ENCODE measurements around the gene HSF4.

HSF4 gene

DNA sequence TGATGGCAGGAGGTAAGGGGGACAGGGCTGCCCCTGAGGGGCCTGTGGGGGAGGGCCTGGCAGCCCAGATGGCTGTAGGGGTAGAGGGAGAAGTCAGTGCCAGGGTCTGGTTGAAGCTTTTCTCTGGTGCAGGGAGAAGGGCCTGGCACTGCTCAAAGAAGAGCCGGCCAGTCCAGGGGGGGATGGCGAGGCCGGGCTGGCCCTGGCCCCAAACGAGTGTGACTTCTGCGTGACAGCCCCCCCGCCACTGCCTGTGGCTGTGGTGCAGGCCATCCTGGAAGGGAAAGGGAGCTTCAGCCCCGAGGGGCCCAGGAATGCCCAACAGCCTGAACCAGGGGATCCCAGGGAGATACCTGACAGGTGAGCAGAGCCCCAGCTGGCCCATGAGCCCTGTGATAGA, 3.0 kb downstream of the HSF4 start:
- DNase-seq: no peak

DNA sequence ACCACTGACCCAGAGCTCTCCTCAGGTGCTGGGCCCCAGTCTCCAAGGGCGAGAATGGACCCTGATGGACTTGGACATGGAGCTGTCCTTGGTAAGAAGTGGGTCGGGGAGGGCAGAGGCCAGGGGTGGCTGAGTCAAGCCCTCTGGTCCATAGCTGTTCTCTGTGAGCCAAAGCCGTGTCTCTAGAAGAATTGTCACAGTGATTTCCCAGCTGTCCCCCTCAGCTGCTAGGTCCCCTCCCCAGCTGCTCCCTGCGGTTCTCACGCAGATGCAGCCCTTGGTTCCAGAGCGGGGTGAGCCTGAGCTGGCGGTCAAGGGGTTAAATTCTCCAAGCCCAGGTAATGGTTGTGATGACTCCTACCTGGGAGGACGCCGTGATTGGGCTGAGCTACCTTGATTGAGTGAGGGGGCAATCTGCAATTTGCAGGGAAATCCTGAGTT, 4.5 kb downstream of the HSF4 start:
- no peak for DNase-seq

DNA sequence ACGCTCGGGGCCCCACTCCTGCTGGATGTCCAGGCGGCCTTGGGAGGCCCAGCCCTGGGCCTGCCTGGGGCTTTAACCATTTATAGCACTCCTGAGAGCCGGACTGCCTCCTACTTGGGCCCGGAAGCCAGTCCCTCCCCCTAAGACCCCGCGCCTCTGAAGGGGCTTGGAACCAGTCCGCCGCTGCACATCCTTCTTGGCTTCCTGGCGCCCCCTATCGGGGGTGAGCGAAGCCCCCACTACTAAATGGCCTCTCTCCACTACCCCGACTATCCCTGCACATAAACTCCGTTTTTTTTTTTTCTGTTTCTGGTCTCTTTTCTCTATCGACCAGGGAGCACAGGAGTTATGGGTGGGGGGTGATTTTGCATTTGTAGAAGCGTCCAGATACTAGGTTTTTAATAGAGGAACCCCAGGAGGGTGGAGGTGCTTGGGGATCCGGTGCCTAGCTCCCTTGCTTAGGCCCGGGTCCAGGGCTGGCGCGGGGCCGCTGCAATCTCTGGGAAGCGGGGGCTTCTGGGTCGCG, 5.2 kb downstream of the HSF4 start:
- no peak for DNase-seq

DNA sequence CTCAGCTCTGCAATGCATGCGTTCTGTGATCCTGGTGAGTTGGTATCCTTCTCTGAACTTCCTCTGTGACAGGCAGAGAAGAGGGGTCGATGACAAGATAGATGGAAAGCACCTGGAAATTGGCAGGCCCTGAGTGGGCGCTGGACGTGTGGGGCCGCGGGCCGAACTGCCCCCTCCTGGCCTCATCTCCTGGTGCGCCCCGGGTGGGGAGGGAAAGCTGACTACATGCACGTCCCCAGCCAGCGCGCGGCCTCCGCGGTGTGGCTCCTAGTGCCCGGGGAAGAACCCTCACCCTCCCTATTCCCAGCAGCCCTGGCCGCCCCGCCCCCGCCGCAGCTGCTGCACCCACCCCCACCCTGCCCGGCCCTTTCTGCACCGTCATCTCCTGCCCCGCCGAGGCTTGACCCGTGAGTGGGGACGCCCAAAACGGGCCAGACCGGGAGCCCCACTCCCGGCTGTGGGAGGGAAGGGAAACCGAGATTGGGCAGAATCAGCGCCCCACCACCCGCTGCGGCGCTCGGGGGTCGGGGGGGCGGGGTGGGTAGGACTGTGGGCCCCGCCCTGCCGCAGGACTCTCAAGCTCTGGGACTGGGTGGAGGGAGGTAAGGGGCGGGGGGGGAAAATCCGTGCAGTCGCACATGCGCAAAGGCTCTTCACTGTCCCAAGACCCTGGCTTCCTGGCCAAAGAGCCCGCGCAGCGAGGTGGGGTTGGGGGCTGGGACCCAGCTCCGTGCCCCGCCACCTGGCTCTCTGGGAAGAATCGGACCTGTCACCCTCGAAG, 5.8 kb downstream of the HSF4 start, which contains the start of gene NOL3:
Gene NOL3 (plus strand): TSS at position 371 of the 781 bp plus-strand sequence.
- DNase-seq: no peak

DNA sequence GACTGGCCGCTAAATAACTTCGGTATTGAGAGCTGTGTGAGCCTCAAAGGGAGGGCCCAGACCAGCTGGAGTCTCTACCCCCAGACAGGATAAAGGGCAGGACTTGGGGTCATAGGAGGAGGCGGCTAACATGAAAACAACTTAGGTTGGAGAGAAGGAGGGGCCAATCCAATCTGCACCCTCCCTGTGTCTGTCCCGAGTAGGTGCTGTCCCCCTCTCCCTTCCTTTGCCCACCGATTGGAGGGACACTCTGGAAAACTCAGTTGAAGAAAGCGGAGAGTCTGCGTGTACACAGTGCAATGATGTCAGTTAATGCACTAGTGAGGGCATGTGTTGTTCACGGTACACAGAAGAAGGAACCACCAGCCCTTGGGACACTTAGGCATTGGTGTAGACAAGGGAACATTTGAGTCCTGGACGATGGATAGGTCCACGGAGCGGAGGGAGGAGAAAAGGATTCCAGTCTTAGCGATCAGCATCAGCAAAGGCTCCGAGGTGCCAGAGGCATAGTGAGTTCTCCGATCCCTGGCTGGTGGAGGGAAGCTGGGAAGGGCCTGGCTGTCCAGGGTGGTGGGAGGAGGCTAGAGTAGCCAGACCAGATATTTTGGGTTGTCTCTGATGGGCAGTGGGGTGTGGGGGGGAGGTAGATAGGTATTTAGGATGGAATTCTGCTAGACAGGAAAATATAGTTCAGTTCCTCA, 6.6 kb downstream of the HSF4 start:
- DNase-seq: no peak

DNA sequence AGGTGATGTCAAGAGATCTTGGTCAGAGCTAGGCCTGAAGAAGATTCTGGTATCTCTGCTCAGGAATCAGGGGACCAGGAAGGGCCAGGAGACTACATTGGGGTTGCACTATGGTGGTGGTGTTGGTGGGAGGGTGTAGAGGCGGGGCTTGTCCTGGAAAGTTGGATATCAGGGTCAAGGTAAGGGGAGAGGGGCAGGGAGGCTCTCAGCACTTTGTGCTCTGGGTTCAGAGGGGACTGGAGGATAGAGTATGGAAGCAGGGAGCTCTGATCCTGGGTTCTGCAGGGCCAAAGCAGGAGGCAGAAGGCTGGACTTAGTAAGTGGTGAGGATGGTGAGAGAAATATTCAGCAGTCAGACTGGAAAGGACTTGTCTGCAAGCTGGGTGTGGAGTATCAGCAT, 8.8 kb downstream of the HSF4 start:
- no peak for DNase-seq

DNA sequence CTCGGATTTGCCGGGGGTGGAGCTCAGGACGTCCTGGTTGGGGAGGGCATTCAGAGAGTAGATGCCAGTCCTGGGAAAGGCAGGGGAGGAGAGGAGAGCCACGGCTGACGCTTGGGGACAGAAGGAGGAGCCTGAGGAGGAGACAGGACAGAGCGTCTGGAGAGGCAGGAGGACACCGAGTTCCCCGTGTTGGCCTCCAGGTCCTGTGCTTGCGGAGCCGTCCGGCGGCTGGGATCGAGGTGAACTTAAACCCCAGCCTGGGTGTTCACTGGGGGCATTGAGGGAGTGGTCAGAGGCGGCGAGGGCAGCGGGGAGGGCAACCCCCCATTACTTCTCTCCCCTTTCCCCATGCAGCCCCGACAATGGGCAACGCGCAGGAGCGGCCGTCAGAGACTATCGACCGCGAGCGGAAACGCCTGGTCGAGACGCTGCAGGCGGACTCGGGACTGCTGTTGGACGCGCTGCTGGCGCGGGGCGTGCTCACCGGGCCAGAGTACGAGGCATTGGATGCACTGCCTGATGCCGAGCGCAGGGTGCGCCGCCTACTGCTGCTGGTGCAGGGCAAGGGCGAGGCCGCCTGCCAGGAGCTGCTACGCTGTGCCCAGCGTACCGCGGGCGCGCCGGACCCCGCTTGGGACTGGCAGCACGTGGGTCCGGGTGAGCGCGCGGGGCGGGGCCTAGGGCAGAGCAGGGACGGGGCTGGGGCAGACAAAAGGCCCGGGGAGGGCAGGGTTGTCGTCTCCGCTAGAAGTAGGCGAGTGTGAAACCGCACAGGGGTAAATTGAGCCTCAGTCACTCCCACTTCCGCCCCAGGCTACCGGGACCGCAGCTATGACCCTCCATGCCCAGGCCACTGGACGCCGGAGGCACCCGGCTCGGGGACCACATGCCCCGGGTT, 9.5 kb downstream of the HSF4 start:
- no peak for DNase-seq

DNA sequence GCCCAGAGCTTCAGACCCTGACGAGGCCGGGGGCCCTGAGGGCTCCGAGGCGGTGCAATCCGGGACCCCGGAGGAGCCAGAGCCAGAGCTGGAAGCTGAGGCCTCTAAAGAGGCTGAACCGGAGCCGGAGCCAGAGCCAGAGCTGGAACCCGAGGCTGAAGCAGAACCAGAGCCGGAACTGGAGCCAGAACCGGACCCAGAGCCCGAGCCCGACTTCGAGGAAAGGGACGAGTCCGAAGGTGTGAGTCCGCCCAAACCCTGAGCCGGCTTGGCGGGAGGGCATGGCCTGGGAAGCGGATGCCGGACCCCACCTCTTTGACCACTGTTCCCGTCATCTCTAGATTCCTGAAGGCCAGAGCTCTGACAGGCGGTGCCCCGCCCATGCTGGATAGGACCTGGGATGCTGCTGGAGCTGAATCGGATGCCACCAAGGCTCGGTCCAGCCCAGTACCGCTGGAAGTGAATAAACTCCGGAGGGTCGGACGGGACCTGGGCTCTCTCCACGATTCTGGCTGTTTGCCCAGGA, 10.2 kb downstream of the HSF4 start:
- no peak for DNase-seq

DNA sequence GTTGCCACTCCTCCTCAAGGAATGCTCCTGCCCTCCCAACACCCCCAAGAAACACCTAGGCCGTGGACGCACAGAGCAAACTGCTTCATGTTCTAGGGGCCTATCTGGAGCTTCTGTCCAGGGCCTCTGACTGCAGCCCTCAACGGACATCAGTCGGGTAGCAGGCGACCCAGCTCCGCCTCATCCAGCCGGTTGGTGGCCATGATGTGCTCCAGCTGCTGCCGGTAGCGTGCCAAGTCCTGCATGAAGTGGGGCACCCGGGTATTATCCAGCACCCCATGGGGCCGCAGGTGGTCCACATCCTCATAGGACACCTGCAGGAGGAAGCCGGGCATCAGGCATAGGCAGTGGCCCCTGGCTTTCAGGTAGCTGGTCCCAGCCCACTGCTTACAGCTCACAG, 12.1 kb downstream of the HSF4 start:
- no peak for DNase-seq

DNA sequence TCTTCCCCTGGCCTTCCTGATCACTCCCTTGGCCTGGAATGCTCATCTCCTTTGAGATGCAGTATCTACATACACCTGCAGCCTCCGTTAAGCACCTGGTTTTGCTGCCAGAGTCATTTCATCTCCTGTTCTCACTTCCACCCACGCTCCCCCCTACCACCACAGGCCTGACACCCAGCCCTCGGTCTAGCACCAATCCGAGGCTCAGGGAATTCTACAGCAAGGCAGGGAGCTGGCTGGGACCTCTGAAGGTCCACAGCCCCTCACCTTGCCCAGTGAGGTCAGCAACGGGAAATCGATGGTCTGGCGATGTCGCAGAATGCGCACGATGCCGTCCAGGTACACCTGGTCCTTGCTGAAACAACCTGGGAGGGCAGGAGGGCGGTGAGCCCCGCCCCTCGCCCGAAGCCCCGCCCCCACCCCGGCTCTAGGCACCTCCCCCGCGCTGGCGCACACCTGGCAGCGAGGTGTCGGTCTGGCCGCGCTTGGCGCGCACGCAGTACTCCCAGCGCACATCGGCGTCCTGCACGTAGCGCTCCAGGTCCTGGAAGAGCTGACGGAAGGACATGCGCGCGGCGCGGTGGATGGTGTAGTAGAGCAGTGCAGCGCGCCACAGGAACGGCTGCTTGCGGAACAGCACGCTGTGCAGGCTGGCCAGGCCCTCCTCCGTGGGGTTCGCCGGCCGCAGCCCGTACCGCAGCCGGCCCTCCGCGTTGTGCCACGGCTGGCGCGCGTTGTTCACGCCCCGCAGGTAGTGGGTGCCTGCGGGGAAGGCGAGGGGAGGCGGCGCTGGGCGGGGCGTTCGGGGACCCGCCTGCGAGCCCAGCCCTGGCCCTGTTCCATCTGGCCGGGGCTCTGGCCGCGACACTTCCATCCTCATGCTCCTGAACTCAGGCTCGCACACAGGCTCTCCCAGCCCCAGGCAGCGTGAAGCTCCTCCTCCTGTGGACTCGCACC, 13.5 kb downstream of the HSF4 start:
- DNase-seq: no peak

DNA sequence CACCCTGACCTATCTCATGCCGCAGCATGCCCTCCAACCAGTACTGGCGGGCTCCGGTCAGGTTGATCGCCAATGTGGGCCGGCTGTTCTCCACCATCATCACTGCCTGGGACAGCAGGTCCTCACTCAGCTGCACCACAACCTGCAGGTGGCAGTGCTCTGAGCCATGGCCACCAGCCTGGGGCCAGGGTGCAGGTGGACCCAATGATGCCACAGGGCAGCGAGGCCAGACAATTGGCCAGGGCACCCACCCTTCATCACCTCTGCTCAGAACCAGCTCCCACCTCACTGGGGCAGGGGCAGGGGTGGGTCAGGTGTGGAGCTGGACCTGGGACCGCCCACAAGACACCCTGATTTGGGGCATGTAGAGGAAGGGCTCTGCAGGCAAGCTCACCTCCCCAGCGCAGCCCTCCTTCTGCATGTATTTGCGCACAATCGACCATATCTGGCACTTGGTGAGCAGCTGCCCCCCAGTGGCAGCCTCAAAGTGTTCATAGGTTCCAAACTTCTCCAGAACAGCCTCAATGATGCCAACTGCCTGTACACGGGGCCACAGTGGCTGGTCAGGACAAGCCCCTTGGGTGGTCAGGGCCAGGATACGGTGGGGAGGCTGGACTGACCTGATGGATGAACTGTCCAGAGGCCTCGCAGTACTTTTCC, 15.0 kb downstream of the HSF4 start:
- no peak for DNase-seq

DNA sequence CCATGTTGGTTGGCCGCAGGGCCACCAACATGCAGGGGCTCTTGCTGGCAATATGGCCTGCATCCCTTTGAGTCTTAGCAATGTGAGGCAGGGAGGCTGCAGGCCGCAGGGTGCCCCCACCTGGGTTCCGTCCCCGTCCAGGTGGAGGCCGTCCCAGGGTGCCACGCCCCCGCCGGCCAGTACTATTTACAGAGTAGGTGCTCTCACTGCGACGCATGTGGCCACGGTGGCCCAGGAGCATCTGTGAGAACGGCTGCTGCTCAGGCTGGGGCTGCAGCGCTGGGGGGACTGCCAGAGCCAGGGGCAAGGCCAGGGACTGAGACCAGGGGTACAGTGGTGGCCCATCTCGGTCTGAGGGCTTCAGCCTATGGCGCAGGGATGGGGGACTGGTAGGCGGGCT, 15.6 kb downstream of the HSF4 start:
- DNase-seq: no peak

DNA sequence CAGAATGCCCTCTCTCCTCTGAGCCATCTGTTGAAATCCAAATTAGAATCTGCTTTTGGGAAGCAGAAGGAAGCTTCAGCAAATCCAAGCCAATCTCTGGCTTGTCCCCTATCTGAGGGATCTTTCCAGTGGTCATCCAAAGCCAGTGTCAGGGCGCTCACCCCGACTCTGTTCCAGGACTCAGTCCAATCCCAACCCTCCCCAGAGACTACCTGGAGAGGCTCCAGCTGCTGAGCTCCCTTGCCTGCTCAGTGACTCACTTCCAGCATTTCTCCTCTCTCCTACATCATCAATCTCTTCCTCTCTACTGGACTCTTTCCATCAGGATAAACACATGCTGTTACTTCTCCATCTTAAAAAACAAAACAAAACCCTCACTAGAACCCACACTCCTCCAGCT, 16.8 kb downstream of the HSF4 start:
- no peak for DNase-seq

DNA sequence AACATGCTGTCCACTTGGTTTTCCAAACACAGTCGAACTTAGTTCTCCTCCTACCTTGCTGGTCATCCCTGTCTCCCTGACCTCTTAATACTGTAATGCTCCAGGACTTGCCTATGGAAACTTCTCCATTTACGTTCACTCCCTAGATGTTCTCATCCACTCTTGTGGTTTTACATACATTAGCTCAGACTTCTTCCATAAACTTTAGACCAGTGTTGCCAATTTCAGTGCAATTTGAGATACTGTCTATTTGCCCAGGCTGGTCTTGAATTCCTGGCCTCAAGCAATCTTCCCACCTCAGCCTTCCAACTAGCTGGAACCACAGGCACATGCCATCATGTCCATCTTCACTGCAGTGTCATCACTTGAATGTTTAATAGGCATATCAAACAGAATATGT, 17.7 kb downstream of the HSF4 start:
- no peak for DNase-seq

DNA sequence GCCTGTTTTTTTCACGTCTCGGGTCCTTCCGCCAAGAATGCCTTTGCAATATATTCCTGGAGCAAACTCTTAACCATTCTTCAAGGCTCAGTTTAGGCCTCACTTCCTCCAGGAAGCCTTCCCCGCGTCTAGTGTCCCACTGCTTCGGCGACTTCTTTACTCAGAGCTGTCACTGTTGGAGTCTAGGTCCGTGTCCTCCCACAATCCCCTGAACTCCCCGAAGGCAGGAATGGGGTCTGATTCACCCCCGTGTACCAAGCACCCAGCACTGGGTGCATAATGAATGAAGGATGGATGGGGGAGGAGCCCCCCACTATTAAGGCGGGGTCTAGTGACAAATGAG, 18.7 kb downstream of the HSF4 start:
- no peak for DNase-seq

DNA sequence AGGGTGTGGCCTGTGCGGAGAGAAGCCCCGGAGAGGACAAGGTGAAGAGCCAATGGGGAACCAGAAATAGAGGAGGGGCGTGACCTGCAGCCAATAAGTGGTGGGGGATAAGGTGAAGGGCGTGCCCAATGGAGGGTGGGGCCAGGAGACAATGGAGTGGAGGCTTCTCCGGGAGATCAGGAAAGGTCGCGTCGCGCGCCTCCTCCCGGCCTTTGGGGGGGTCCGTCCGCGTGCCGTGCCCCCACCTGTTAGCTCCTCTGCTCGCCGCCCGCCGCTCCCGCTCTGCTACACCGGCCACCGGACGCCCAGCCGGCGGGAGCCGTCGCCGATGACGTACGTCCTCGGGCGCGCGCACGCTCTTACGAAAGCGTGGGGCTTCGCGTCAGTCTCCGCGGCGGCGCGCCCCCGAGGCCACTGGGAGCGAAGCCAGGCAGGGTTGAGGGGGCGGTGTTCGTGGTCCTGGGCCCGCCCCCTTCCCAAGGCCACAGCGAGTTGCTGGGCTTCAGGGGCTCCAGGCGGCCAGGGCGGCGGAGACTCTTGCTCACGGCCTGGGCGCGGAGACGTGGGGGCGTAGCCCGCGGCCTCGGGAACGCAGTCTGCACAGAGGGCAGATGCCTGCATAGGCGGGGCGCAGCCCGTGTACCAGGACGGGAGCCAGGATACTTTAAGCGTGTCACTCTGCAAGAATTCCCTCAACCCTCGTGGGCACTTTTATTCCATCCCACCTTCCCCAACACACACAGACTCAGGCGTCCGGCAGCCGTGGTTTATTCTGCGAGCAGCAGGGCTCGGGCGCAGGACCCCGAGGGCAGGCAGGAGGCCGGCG, 19.3 kb downstream of the HSF4 start, which contains the start of gene MATCAP1:
Gene MATCAP1 (minus strand): TSS at position 337 of the 826 bp plus-strand sequence. CDS start 3,353 bp downstream, outside the sequence.
- DNase-seq: peak; percentile 82

DNA sequence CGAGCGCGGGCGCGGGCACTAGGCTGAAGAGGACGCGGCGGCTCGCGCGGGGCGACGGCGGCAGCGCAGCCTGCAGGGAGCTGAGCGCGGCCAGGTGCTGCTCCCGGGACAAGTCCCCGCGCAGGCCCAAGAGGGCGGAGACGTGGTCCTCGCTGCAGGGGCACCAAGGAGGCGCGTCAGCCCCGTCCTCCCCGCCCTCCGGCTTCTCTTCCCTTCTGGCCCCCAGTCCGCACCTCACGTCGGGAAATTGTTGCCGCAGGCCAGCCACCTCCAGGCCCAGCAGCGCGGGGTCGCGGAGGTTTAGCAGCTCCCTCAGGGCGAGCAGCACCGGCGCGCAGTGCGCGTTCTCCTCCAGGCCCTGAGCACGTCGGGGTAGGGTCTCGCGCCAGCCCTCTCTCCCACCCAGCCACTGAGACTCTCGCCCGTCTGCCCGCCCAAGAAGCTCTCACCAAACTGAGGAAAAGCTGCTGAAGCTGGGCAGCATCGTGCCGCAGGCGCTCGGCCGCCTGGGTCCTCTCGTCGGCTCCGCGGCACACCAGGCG, 20.0 kb downstream of the HSF4 start:
- DNase-seq: no peak

DNA sequence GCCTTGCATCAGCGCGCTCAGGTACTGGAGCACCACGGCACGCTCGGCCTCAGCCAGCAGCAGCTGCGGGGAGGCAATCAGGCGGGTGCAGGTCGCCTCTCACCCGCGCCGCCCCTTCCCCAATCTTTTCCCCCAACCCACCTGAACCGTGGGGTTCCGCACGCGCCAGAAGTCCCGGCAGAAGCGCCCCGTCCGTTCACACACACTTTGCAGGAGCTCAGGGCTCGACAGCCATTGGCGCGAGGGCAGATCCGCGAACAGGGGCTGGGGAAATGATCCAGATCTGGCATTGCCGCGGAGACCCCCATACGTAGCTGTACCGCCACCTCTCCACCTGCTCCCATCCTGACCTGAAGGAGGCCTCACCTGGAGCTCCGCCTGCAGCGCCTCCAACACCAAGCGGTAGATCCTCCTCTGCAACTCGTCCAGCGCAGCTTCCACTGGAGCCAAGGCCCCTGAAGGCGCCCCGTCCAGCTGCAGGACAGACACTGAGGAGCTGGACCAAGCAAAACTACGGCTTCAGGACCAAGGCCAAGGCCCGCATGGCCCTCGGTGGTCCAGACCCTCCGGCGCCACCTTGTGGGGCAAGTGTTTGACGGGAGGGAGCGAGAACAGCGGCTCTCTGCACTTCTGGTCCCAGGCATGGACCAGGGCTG, 20.6 kb downstream of the HSF4 start:
- DNase-seq: peak; percentile 23

DNA sequence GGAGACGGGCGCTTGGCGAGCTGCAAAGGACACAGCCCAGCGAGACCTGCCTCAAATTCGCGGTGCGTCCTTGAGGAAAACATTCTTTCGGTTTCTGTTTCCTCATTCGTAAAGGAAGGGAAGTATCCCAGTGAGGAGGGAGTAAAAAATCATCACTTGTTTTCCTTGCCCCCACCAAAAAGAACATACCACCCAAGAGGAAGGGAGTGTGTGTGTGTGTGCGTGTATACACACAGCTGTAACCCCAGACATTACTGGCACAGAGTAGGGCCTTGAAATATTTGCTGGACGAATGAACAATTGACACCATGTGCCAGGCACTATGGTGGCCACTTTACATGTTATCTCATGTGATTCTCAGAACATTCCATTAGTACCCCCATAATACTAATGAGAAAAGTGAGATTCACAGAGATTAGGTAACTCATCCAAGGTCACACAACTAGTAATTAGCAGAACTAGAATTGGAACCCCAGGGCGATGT, 21.1 kb downstream of the HSF4 start:
- DNase-seq: no peak
